ENCODE data around the gene EOGT.

Gene EOGT

DNA sequence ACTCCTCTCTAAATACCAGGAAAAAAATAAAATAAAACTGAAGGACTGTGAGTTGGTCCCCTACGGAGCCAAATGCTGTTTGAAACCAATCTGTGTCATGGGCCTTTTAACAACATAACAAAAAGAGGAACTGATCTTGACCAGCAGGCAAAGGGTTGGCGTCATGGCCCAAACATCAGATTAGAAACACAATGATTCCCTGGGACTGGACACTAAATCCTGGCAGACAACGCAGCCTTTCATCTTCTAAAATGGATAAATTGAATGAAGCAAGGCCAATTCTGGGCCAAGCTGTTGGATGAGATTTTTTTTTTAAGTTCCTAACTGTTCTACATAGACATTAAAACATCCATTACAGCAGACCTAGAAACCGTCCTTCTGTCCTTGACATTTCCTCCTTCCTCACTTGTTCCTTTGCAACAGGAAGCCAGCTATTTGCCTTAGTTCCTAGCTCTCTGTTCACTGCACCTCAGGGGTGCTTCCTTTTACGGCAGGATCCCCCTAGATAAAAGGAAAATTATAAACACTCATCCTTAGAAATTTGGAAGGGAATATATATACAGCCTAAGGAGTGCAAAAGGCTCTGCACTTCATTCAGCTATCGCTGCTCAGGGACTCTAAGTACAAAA lies 59.6 kb downstream of the EOGT start:
- TF ChIP-seq, protein P1, sequence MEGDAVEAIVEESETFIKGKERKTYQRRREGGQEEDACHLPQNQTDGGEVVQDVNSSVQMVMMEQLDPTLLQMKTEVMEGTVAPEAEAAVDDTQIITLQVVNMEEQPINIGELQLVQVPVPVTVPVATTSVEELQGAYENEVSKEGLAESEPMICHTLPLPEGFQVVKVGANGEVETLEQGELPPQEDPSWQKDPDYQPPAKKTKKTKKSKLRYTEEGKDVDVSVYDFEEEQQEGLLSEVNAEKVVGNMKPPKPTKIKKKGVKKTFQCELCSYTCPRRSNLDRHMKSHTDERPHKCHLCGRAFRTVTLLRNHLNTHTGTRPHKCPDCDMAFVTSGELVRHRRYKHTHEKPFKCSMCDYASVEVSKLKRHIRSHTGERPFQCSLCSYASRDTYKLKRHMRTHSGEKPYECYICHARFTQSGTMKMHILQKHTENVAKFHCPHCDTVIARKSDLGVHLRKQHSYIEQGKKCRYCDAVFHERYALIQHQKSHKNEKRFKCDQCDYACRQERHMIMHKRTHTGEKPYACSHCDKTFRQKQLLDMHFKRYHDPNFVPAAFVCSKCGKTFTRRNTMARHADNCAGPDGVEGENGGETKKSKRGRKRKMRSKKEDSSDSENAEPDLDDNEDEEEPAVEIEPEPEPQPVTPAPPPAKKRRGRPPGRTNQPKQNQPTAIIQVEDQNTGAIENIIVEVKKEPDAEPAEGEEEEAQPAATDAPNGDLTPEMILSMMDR (IDR thresholded peaks at IDR 0.05; ENCODE audit: low read depth, low read length), result no peak
- H3K4me3 ChIP-seq (replicated peaks in 1 of 2; ENCODE audit: low read depth in 2 of 2, low read length in 2 of 2), result no peak overlapping the region
- no peak for DNase-seq (ENCODE audit: low read depth in 2 of 2)

DNA sequence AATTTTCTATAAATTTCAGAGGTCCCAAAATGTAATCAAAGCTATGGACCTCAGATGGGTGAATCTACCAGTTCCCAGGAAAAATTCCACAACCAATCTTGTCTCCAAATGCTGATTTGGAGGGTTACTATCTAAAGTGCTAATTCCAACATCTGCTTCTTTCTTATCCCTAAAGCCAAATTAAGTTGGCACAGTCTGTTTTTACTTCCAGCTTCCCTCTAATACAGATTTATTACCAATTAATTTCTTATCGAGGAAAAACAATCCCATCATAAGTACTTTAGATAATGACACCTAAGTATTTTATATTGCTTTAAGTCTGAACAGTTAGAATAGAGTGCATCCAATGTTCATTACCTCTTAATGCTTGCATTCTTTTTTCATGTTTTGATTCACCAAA lies 68.3 kb downstream of the EOGT start:
- H3K4me3 ChIP-seq (replicated peaks in 1 of 2; ENCODE audit: low read depth in 2 of 2, low read length in 2 of 2), result no peak overlapping the region
- TF ChIP-seq, protein P1 (IDR thresholded peaks at IDR 0.05; ENCODE audit: low read depth, low read length), result no peak
- no peak for DNase-seq (ENCODE audit: low read depth in 2 of 2)

DNA sequence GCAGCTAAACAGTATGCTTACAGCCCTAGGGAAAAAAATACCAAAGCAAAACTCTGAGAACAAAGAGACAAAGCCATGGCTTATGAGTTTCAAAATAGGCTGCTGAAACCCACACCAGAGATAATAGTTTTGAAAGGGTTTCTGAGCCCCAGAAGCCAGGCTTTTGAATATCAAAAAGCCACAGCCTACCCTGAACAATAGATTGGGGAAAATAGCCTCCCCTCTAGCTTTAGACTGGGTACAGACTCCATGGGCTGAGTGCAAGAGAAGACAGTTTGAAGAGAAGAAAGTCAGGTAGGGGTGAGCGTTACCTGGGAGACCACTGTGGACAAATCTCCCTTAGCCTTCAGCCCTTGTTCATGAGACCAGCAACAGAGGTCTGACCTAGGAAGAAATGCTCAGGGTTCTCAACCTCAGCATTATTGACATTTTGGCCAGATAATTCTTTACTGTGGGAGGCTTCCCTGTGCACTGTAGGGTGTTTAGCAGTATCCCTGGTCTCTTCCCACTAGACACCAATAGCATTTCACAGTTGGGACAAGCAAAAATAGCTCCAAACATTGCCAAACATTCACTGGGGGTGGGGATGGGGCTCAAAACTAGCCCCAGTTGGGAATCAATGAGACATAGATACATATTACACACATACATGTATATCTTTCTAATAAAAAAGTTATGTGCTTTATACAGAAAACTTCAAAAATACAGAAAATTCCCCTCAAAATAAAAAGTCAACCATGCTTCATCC lies 69.6 kb downstream of the EOGT start:
- no peak for DNase-seq (ENCODE audit: low read depth in 2 of 2)
- TF ChIP-seq, protein P1 (IDR thresholded peaks at IDR 0.05; ENCODE audit: low read depth, low read length), result no peak
- H3K4me3 ChIP-seq (replicated peaks in 1 of 2; ENCODE audit: low read depth in 2 of 2, low read length in 2 of 2), result no peak overlapping the region

DNA sequence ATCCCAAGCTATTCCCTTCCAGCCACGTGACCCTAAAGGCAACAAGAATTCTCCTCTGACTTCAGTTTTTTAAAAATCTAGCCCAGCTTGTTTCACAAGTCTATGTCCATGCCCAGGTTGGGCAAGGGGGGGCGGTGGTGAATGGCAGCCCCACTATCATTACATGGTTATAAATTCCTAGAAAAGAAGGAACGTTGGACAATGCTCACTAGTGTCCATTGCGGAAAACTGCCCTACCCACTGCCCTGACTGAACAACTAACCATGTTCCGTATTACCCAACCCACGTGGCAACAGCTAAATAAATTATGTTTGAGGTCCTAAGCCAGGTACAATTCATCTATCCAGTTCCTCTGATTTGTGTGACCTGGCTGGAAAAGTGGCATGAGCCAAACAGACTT lies 72.4 kb downstream of the EOGT start:
- TF ChIP-seq, protein P1 (IDR thresholded peaks at IDR 0.05; ENCODE audit: low read depth, low read length), result no peak
- H3K4me3 ChIP-seq (replicated peaks in 1 of 2; ENCODE audit: low read depth in 2 of 2, low read length in 2 of 2), result no peak overlapping the region
- DNase-seq (ENCODE audit: low read depth in 2 of 2), result no peak

DNA sequence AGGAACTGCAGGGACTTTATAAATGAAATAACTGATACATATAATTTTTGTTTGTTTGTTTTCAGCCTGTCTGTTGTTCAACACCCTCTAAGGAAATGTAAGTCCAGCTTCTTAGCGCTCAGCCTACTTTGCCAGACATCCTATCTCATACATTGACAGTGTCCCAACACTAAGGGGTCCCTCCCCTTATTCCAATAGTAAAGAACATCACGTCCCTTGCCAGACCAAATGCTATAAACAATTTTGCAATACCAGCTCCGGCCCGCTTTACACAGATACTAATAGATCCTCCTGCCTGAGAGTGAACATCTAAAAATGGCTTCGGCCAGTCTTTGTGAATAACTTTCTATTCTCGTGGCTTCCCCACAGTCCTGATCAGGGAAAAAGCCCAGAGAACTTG lies 76.6 kb downstream of the EOGT start:
- H3K4me3 ChIP-seq (replicated peaks in 1 of 2; ENCODE audit: low read depth in 2 of 2, low read length in 2 of 2), result no peak overlapping the region
- no peak for DNase-seq (ENCODE audit: low read depth in 2 of 2)
- TF ChIP-seq, protein P1 (IDR thresholded peaks at IDR 0.05; ENCODE audit: low read depth, low read length), result no peak

DNA sequence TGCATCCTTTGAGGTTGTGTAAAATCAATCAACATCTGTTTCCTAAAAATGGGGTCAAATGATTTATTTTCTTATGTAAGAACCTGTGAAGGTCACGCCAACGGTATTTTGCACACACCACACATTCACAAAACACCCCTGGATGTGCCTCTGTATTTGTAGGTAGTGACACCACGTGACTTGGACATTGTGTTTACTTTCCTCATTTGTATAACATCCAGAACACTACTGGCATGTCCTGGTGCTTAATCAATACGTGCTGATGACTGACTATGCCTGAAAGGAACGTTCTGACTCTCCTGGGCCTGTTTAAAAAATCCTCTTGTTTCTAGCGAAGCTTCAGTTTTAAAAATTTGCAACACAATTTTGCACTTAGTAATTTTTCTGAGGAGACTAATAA lies 77.7 kb downstream of the EOGT start:
- TF ChIP-seq, protein P1 (IDR thresholded peaks at IDR 0.05; ENCODE audit: low read depth, low read length), result no peak
- DNase-seq (ENCODE audit: low read depth in 2 of 2), result no peak
- H3K4me3 ChIP-seq (replicated peaks in 1 of 2; ENCODE audit: low read depth in 2 of 2, low read length in 2 of 2), result no peak overlapping the region

Measured in cardiac fibroblast (primary cell).